NCI-H146 (cell line): Measurements from ENCODE around the gene FTCD.

Experiments used
- DNase-seq: peaks from one replicate; lab custom pipeline; 2025; lab: John Stamatoyannopoulos, UW

Gene FTCD

DNA sequence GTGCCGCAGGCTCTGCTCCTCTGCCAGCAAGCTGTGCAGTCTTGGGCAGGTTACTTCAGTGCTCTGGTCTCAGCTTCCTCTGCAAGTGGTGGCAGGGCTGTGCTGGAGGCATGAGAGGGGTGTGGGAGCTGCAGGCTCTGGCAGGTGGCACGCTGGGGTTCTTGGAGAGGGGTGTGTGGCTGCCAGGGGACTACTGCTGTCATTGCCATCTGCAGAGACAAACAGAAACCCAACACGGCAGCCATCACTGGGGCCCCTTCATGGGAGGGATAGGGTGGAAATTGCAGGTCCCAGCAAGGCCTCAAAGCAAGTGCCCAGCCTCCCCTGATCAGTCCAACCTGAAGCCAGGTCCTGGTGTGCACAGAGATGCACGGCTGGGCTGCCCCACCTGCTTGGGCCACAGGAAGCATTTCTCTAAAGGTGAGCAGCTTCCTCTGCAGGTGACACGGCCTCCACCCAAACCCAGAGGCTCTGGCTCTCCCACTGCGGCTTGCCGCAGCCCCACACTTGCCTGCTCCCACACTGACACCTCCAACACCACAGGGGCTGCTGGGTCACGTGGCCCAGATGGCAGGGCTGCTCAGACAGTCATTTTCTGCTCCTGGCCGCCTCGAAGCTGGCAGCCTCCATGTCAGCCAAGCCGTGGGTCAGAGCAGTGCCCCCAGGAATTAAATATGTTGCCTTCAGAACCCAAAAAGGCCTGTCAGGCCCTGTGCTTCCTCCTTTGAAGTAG, 61.5 kb downstream of the FTCD start:
- no peak for DNase-seq

DNA sequence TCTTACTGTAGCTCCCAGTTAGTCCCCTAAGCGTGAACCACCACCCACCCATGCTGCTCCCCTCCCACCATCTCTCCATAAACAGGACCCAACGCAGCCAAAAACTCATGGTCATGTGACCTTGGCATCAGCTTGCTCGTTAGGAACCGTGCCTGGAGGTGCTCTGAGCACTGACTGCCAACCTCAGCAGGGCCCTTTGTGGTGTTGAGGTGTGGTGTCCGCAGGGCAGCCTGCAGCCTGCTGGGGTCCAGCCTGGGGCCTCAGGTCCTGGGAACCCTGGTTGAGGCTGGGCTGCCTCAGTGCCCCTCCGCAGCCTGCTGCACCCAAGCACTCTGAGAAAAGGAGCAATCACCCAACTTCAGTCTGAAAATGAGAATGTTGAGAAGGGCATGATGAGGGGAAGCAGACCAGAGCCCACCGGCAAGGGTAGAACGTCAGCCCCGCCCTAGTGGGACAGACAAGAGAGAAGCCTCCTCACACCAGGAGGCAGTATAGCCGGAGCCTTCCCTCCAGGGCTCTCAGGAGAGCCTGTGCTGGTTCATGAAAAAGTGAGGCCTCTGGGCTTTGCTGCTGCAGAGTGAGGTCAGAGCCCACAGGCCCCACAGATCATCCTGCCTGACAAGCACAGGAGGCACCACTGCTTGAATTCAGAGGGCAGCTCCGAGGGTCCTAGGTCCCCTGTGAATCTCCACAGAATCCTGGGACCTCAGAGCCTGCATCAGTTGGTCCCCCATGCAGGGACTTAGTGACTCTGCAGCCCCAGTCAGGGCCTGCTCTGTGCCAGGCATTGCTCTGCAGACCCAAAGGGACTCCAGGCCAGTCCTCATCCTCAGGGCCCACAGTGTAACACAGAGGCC, 62.3 kb downstream of the FTCD start:
- DNase-seq: no peak

DNA sequence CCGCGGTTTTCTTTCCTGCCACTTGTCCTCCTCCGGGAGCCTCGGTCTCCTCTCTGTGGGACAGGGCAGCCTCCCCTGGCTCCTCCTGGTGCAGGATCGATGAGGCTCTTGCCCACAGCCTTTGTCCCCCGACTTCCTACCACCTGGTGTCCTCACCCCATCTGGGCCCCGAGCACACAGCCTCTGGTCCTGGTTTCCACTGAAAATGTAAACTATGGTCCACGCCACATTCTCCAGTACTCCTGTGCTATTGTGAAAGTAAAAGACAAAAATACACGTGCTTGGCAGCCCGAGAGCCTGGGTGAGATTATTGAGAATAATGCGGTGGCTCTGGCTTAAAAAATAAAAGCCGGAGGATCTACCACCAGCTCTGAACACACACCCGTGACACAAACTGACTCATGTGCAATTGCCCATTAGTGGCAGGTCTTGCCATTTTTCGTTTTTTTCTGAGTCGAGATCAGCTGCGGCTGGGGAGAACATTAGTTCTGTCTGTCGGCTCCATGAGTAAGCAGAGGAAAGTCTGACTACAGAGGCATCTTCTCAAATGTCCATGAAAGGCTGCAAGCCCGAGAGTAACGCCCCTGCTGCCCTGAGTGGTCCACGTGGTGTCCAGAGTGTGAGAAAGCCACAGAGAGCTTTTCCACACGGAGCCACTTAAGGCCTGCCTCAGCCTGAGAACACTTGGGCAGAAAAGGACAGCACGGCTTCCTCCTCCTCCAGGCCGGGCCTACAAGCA, 63.2 kb downstream of the FTCD start:
- no peak for DNase-seq

DNA sequence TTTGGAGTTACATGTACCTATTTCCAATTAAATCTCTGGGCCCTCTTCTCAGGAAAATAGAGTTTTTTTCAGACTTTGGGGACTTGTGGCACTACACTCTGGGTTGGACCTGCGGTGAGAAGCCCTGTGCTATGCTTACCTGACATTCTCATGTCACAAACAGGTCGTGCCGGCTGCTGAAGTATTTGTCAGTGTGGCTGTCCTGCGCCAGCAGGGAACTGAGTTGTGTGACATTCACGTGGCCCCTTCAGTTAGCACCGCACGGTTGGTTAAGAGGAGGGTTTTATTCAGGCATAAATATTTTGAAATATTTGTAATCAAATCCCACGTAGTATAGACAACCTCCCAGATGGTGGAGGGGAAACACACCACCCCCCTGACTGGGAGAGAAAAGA, 63.8 kb downstream of the FTCD start:
- DNase-seq: no peak

DNA sequence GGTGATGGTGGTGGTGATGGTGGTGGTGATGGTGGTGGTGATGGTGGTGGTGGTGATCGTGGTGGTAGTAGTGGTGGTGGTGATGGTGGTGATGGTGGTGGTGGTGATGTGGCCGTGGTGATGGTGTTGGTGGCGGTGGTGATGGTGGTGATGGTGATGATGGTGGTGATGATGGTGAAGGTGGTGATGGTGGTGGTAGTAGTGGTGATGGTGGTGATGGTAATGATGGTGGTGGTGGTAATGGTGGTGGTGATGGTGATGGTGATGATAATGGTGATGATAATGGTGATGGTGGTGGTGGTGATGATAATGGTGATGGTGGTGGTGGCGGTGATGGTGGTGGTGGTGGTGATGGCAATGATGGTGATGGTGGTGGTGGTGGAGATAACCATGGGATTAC, 64.3 kb downstream of the FTCD start:
- no peak for DNase-seq

DNA sequence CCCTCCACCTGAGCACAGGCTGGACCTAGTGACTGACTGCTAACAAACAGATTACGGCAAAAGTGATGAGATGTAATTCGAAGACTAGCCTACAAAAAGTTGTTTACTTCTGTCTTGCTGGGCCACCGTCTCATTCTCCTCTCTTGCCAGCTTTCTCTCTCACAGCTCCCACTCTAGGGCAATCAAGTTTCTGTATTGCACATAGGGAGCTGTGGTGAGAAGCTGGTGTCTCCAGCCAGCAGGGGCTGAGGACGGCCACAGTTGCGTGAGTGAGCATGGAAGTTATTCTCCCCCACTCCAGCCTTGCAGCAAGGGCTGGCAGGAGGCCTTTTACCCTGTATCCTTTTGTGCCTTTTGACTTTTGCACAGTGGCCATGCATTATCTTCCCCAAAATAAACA, 66.1 kb downstream of the FTCD start:
- DNase-seq: no peak

DNA sequence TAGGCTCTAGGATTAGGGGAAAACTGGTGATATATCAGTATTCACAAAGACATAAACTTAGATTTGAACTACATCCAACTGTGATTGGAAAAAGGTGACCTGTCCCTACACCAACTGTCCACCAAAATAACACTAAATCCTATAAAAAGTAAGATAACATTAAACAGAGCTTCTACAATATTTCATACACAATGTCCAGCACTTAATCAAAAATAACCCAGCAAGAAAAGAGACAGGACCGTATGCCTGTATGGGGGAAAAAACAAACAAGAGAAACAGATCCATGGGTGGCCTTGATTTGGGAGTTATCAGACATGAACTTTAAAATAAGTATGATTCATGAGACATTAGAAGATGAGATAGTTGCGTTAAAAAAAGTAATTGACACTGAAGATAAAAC, 67.2 kb downstream of the FTCD start:
- DNase-seq: no peak

DNA sequence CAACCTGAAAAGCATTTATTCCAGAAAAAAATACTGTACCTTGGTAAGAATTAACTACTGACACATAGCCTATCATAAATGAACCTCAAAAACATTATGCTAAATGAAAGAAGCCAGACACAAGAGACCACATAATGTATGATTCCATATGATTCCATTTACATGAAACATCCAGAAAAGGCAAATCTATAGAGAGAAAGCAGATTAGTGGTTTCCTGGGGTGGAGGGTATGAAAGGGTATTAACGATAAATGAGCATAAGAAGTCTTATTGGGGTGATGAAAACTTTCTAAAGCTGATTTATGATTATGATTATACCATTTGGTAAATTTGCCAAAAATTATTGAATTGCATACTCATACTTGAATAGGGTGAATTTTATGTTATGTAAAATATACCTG, 67.7 kb downstream of the FTCD start:
- DNase-seq: no peak
